OCI-LY3 (cell line): ENCODE results near the gene TENM4.

Experiments used
- H2AFZ ChIP-seq: fragments of 200-600, 300-600 bp; shearing (Covaris generic); 2 replicates; pipeline ENCODE4 v1.6.0; 2014; ENCODE audit warnings: antibody characterized with exemption, low read depth, low read length
- H3K27ac ChIP-seq: fragments of 200-600, 300-600 bp; sonication (generic); 2 replicates; pipeline ENCODE4 v1.5.1; 2014; ENCODE audit warnings: mild to moderate bottlenecking, low read length, moderate library complexity, mixed read lengths
- H3K27me3 ChIP-seq: fragments of 200-600, 300-600 bp; sonication (generic); 2 replicates; pipeline ENCODE4 v1.6.1; 2014; ENCODE audit warnings: low read depth, low read length, mixed read lengths
- H3K36me3 ChIP-seq: fragments of 200-600, 300-600 bp; sonication (generic); replicated peaks from 2 replicates; pipeline ENCODE3; 2014; ENCODE audit warnings: low read depth, low read length, mixed read lengths
- H3K4me1 ChIP-seq: fragments of 300-600, 200-600 bp; sonication (generic); 2 replicates; pipeline ENCODE4 v1.6.1; 2014; ENCODE audit warnings: low read length, mixed read lengths
- H3K4me2 ChIP-seq: fragments of 200-600, 300-600 bp; sonication (generic); 2 replicates; pipeline ENCODE4 v1.6.1; 2014; ENCODE audit warnings: low read length, mixed read lengths
- H3K4me3 ChIP-seq: fragments of 300-600, 200-600 bp; sonication (generic); 2 replicates; pipeline ENCODE4 v1.5.1; 2014; ENCODE audit warnings: antibody characterized with exemption, mild to moderate bottlenecking, low read length, moderate library complexity
- H3K79me2 ChIP-seq: fragments of 300-600, 200-600 bp; shearing (Covaris generic); 2 replicates; pipeline ENCODE4 v1.6.1; 2014; ENCODE audit warnings: mild to moderate bottlenecking, low read length, mixed read lengths
- H3K9ac ChIP-seq: fragments of 300-600, 200-600 bp; shearing (Covaris generic); 2 replicates; pipeline ENCODE4 v1.6.0; 2014; ENCODE audit warnings: mild to moderate bottlenecking, low read length, moderate library complexity
- H3K9me3 ChIP-seq: fragments of 200-600, 300-600 bp; shearing (Covaris generic); 2 replicates; pipeline ENCODE4 v1.6.1; 2014; ENCODE audit warnings: low read length, mixed read lengths; ENCODE audit not compliant: insufficient read depth
- H4K20me1 ChIP-seq: fragments of 200-600, 300-600 bp; sonication (generic); 2 replicates; pipeline ENCODE4 v1.6.1; 2016; ENCODE audit warnings: low read length, mixed read lengths; ENCODE audit not compliant: insufficient read depth
- CTCF ChIP-seq: fragments of 200-600, 300-600 bp; sonication (generic); IDR thresholded peaks from 2 replicates; pipeline ENCODE4 v1.5.1; 2014; ENCODE audit warnings: antibody characterized with exemption, low read length, low read depth
- EZH2phosphoT487 ChIP-seq: fragments of 200-600 bp; shearing (Covaris generic); IDR thresholded peaks from 2 replicates; pipeline ENCODE4 v1.6.1; 2018; ENCODE audit warnings: antibody characterized with exemption, mixed run types, low read depth

Gene TENM4

DNA sequence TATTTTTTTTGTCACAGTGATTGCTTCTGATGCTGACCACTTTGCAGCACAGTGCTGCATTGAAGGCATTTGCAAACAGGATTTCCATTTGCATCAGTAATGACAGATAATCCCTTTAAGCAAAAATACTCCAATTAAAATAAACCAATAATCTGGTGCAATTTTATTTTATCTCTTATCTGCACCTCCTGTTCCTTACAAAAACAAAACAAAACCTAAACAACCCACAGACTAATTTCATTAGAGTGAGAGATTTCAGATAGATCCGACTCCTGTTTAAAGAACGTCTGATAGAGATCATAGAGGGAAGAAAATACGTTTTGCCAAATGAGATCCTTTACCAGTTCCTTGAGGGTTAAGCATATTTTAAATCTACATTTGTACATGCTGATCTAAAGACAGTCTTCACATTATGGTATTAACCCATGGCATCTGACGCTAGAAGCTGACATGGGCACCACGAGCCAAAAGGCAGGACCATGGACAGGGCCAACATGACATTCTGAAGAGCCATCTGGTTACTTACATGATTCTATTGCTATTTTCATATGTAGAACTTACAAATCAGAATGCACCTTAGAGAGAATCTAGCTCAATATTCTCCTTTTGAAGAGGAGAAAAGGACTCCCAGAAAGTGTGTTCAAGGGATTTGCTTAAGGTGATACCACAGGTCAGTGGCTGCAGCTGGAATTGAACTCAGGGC is 580.0 kb downstream of the TENM4 start:
- Histone ChIP-seq H4K20me1 (no peaks in the 10 kb centered on the region; the same call in 1 of the 2 replicates), H3K9me3 (no peaks in the 10 kb centered on the region), H3K79me2 (no peaks in the 10 kb centered on the region), H2AFZ (no peak overlapping the region), H3K4me1 (no peaks in the 10 kb centered on the region), H3K9ac (no peak overlapping the region), H3K27me3 (no peaks in the 10 kb centered on the region), H3K4me2 (no peak overlapping the region), H3K27ac (no peak overlapping the region), H3K4me3 (no peak overlapping the region), H3K36me3 (no peaks in the 10 kb centered on the region)
- TF ChIP-seq EZH2phosphoT487 (no peak), CTCF (no peak)

GRCh38 chr11:78857688-78858087 is 583.1 kb downstream of the TENM4 start:
- Histone ChIP-seq H3K27ac (no peak overlapping the region), H3K4me2 (no peak overlapping the region), H3K4me1 (no peaks in the 10 kb centered on the region), H4K20me1 (no peaks in the 10 kb centered on the region; the same call in 1 of the 2 replicates), H3K9ac (no peak overlapping the region), H2AFZ (no peak overlapping the region), H3K4me3 (no peak overlapping the region), H3K9me3 (no peaks in the 10 kb centered on the region), H3K27me3 (no peaks in the 10 kb centered on the region), H3K36me3 (peaks cover 4% of the 10 kb centered on the region), H3K79me2 (no peaks in the 10 kb centered on the region)
- TF ChIP-seq CTCF (no peak), EZH2phosphoT487 (no peak)

- Histone ChIP-seq H3K27me3 (no peaks in the 10 kb centered on the region), H3K4me3 (no peak overlapping the region), H3K9ac (no peak overlapping the region), H4K20me1 (no peaks in the 10 kb centered on the region; the same call in 1 of the 2 replicates), H3K36me3 (peaks cover 4% of the 10 kb centered on the region), H3K4me2 (no peak overlapping the region), H2AFZ (no peak overlapping the region), H3K4me1 (no peaks in the 10 kb centered on the region), H3K27ac (no peak overlapping the region), H3K9me3 (no peaks in the 10 kb centered on the region), H3K79me2 (no peaks in the 10 kb centered on the region)
- no peak for TF ChIP-seq EZH2phosphoT487
- no peak for TF ChIP-seq CTCF
These were observed 584.6 kb downstream of the TENM4 start for GRCh38 chr11:78856211-78856610.

- no peak overlapping the region for H3K9ac ChIP-seq
- no peaks in the 10 kb centered on the region for H3K79me2 ChIP-seq
- TF ChIP-seq EZH2phosphoT487 (no peak), CTCF (no peak)
- no peak overlapping the region for H3K4me2 ChIP-seq
- no peak overlapping the region for H2AFZ ChIP-seq
- no peaks in the 10 kb centered on the region; the same call in 1 of the 2 replicates for H4K20me1 ChIP-seq
- no peak overlapping the region for H3K4me3 ChIP-seq
- H3K9me3 ChIP-seq: no peaks in the 10 kb centered on the region
- H3K27ac ChIP-seq: no peak overlapping the region
- H3K36me3 ChIP-seq: peaks cover 4% of the 10 kb centered on the region
- H3K4me1 ChIP-seq: no peaks in the 10 kb centered on the region
- H3K27me3 ChIP-seq: no peaks in the 10 kb centered on the region
These were observed 585.7 kb downstream of the TENM4 start for GRCh38 chr11:78855116-78855515.
